ENCODE measurements around the gene WNK2.

WNK2 gene

DNA sequence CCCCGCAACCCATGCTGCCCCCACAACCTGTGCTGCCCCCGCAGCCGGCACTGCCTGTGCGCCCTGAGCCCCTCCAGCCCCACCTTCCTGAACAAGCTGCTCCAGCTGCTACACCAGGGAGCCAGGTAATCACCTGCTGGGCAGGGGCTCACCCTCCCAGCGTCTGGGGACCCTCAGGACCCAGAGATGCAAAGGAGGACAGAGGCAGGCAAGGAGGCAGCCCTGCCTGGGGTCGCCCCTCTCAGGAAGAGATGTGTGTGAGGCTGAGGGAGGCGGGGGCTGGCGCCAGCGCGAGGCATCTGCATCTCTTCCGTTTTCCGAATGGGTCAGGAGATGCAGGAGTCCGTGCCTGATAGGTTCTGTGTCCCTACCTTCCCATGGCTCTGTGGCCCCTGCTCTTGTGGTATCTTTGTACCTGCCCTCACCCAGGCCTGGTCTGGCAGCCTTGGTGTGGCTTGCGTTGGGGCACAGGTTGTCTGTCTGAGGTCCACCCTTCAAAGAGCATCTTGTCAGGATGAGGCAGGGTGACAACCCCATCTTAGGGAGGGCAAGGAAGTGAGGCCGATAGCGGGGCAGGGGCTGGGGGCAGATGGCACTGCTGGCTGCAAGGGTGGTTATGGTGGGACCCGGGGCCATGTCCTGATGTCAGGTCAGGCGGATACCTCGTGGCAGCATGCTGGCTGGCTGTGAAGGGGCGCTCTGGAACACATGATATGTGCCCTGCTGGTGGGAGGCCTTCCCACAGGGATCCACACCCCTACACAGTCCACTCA lies 75.7 kb downstream of the WNK2 start (continued):
- TF ChIP-seq ZBTB7A (tag by site-specific recombination; IDR thresholded peaks at IDR 0.05; ENCODE audit: low read depth), result no peak

- ChIA-PET POLR2A (interaction anchor here (0.6 kb wide), 1 partner anchor 879 kb away, joined by 3 read pairs; no protein-coding TSS in a partner anchor), CTCF (interaction anchor here (0.6 kb wide), 1 partner anchor 39 kb away, joined by 6 read pairs; no protein-coding TSS in a partner anchor)
- Histone ChIP-seq H3K27ac (ENCODE audit: extremely low read depth, low read depth, low read length) (no peak overlapping the region), H3K4me1 (ENCODE audit: control insufficient read depth, insufficient read depth, low read length) (no peaks in the 10 kb centered on the region), H3K36me3 (ENCODE audit: control insufficient read depth in 2 of 2, insufficient read depth in 1 of 2, low read length in 2 of 2) (peaks cover 0 to 23% of the 10 kb centered on the region in 2 experiments; a peak in 1 of 3 replicates), H3K9me3 (ENCODE audit: control insufficient read depth, insufficient read depth, low read depth, low read length) (no peaks in the 10 kb centered on the region), H3K4me3 (ENCODE audit: low read depth, low read length) (no peak overlapping the region)
- TF ChIP-seq KLF8 (tag by site-specific recombination; IDR thresholded peaks at IDR 0.05), result no peak
- TF ChIP-seq ZNF707 (tag by site-specific recombination; IDR thresholded peaks at IDR 0.05), result no peak
- TF ChIP-seq YY2 (tag by site-specific recombination; IDR thresholded peaks at IDR 0.05), result no peak
- TF ChIP-seq ZNF624 (tag by site-specific recombination; IDR thresholded peaks at IDR 0.05), result no peak
Observed at GRCh38 chr9:93260263-93261066, 76.5 kb downstream of the WNK2 start.

DNA sequence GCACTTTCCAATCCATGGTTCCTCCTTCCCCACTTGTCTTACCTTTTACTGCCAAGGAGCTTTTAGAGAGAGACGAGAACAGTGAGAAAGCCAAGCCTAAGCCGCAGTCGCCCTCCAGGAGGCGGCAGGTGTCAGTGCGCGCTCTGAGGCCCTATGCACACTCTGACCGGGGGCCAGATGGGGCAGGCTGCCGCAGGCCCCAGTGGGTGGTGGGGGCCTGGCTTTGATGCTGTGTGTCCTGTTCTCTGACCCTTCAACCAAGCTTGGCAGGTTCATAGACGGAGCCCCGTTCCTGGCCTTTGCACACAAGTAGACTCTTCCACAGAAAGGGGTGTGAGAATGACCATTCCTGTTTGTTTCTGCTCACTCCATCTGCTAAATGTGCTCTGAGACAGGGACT lies 77.3 kb downstream of the WNK2 start:
- POLR2A ChIA-PET, result interaction anchor here (0.6 kb wide), 1 partner anchor 879 kb away, joined by 3 read pairs; no protein-coding TSS in a partner anchor
- CTCF ChIA-PET, result interaction anchor here (1.1 kb wide), 1 partner anchor 42 kb away, joined by 3 read pairs; no protein-coding TSS in a partner anchor
- H3K27ac ChIP-seq (ENCODE audit: extremely low read depth, low read depth, low read length), result no peak overlapping the region
- H3K9me3 ChIP-seq (ENCODE audit: control insufficient read depth, insufficient read depth, low read depth, low read length), result no peaks in the 10 kb centered on the region
- TF ChIP-seq FEZF1 (tag by site-specific recombination; IDR thresholded peaks at IDR 0.05) (no peak), ZBTB1 (tag by site-specific recombination; IDR thresholded peaks at IDR 0.05) (no peak), ZNF530 (tag by site-specific recombination; IDR thresholded peaks at IDR 0.05; ENCODE audit: low read depth) (no peak), ZBTB48 (tag by site-specific recombination; IDR thresholded peaks at IDR 0.05) (no peak), ZNF610 (tag by site-specific recombination; IDR thresholded peaks at IDR 0.05; ENCODE audit: borderline replicate concordance) (no peak), TCF7L2 (IDR thresholded peaks at IDR 0.05; ENCODE audit: borderline replicate concordance, low read depth, low read length) (no peak), ZNF146 (tag by site-specific recombination; IDR thresholded peaks at IDR 0.05) (no peak), ZFP3 (tag by site-specific recombination; IDR thresholded peaks at IDR 0.05; ENCODE audit: low read depth) (no peak), ZNF175 (tag by site-specific recombination; IDR thresholded peaks at IDR 0.05) (no peak), ZNF544 (tag by site-specific recombination; IDR thresholded peaks at IDR 0.05) (no peak), ZSCAN16 (tag by site-specific recombination; IDR thresholded peaks at IDR 0.05) (no peak), ZBTB8A (tag by site-specific recombination; IDR thresholded peaks at IDR 0.05) (no peak), OVOL3 (tag by site-specific recombination; IDR thresholded peaks at IDR 0.05) (no peak)
- TF ChIP-seq, protein P1, sequence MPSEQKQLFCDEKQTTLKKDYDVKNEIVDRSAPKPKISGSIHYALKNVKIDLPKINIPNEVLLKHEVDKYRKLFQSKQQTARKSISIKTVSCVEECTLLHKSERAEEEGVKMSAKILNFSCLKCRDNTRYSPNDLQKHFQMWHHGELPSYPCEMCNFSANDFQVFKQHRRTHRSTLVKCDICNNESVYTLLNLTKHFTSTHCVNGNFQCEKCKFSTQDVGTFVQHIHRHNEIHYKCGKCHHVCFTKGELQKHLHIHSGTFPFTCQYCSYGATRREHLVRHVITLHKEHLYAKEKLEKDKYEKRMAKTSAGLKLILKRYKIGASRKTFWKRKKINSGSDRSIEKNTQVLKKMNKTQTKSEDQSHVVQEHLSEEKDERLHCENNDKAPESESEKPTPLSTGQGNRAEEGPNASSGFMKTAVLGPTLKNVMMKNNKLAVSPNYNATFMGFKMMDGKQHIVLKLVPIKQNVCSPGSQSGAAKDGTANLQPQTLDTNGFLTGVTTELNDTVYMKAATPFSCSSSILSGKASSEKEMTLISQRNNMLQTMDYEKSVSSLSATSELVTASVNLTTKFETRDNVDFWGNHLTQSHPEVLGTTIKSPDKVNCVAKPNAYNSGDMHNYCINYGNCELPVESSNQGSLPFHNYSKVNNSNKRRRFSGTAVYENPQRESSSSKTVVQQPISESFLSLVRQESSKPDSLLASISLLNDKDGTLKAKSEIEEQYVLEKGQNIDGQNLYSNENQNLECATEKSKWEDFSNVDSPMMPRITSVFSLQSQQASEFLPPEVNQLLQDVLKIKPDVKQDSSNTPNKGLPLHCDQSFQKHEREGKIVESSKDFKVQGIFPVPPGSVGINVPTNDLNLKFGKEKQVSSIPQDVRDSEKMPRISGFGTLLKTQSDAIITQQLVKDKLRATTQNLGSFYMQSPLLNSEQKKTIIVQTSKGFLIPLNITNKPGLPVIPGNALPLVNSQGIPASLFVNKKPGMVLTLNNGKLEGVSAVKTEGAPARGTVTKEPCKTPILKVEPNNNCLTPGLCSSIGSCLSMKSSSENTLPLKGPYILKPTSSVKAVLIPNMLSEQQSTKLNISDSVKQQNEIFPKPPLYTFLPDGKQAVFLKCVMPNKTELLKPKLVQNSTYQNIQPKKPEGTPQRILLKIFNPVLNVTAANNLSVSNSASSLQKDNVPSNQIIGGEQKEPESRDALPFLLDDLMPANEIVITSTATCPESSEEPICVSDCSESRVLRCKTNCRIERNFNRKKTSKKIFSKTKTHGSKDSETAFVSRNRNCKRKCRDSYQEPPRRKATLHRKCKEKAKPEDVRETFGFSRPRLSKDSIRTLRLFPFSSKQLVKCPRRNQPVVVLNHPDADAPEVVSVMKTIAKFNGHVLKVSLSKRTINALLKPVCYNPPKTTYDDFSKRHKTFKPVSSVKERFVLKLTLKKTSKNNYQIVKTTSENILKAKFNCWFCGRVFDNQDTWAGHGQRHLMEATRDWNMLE (tag by site-specific recombination; conservative IDR thresholded peaks at IDR 0.05; ENCODE audit: low read depth), result no peak
- no peaks in the 10 kb centered on the region for H3K4me1 ChIP-seq (ENCODE audit: control insufficient read depth, insufficient read depth, low read length)
- peaks cover 0 to 25% of the 10 kb centered on the region in 2 experiments; a peak in 1 of 3 replicates for H3K36me3 ChIP-seq (ENCODE audit: control insufficient read depth in 2 of 2, insufficient read depth in 1 of 2, low read length in 2 of 2)
- H3K4me3 ChIP-seq (ENCODE audit: low read depth, low read length), result no peak overlapping the region

Data from HEK293 (cell line).